ENCODE measurements around the gene TNPO1. TPM values are rescaled to one million over a fixed set of nuclear protein-coding genes. Genes with fewer than 3 reads are reported as not detected.
A peak's percentile ranks its signal among the peaks of the same experiment; 100 is the strongest.
"Not testable (repeated sequence)": the region's sequence is repeated elsewhere in the genome, so short reads cannot be mapped to it uniquely, and the experiment has no call there.

The TNPO1 gene
- 167 and 205 TPM in 2 replicates for total RNA-seq (2014; rRNA removed; shearing (Covaris generic))
- polyA plus RNA-seq (2015; cell fraction: cytosol; rRNA removed), result 62.9 and 84.1 TPM in 2 replicates
- 117 and 138 TPM in 2 replicates for polyA plus RNA-seq (2015; cell fraction: nucleus; rRNA removed)

DNA sequence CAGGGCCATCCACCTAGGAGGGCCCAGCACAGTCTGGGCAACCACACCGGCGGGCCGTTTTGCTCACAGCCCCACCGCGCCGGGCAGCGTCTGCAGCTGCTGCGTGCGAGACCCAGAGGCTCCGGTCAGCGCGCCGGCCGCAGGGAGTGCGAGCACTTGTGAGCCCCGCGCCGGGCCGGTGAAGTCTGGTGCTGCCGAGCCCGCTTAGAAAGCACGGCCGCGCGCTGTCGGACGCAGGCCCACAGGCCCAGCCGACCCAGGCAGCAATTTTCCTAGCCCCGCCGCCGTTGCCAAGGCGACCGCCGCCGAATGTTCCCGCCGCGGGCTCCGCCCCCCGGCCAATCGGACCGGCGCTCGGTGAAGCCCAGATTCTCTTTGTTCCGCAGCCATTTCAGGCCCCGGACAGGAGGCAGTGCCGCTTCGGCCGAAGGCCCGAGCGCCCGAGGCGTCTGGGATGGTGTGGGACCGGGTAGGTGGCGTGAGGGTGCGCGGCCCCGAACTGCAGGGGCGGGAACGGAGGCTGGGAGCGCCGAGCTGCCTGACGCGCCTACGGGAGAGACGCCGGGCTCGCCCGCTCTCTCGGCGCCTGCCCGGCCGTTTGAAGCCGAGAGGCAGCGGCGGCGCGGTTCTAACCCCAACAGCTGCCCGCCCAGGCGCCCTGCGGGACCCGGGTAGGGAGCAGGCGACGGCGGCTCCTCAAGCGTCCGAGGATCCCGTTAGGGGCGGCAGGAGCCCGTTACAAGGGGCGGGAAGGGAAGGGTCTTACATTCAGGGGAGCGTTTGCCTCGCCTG lies at the start of gene TNPO1:
TNPO1 (plus strand) TSS at position 378 of the 792 bp plus-strand sequence; CDS start at position 455, 77 bp downstream.
- DNase-seq (ENCODE audit: low read depth), result peak; percentile 92

- peak; percentile 15 for DNase-seq (ENCODE audit: low read depth)
These were observed 49.0 kb upstream of the TNPO1 start for GRCh38 chr5:72767289-72768010.

GRCh38 chr5:72770266-72770665 lies 46.2 kb upstream of the TNPO1 start:
- DNase-seq (ENCODE audit: low read depth), result no peak

DNA sequence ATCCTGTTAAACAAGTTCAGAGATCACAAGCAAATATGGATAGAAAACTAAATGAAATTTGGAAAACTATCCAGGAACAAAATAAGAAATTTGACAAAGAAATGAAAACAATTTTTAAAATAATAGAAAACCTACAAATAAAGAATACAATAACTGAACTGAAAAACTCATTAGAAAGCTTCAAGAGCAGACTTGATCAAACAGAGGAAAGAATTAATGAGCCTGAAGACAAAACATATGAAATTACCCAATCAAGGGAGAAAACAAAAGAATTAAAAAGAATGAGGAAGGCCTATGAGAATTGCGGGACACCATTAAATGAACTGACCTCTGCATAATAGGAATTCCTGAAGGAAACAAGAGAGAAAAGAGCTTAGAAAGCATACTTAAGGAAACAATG lies 39.8 kb upstream of the TNPO1 start:
- DNase-seq (ENCODE audit: low read depth), result no peak

DNA sequence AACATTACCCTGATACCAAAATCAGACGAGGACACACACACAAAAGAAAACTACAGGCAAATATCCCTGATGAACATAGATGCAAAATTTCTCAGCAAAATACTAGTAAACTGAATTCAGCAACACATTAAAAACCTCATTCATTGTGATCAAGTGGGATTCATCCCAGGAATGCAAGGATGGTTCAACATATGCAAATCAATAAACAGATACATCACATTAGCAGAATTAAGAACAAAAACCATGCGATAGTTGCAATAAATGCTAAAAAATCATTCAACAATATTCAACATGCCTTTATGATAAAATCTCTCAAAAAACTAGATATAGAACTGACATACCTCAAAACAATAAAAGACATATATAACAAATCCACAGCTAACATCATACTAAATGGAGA lies 36.9 kb upstream of the TNPO1 start:
- DNase-seq (ENCODE audit: low read depth), result no peak

DNA sequence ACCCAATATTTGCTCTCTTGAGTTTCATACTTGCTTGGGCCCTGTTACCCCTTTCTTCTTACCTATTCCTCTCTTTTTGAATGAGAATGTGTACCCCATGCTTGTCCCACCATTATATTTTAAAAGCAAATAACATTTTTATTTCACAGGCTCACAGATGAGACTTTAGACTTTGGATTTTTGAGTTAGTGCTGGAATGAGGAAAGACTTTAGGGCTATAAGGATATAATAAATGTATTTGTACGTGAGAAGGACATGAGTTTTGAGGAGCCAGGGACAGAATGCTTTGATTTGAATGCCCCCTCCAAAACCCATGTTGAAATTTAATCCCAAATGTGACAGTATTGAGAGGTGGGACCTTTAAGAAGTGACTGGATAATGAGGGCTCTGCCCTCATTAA lies 33.1 kb upstream of the TNPO1 start:
- no peak for DNase-seq (ENCODE audit: low read depth)

DNA sequence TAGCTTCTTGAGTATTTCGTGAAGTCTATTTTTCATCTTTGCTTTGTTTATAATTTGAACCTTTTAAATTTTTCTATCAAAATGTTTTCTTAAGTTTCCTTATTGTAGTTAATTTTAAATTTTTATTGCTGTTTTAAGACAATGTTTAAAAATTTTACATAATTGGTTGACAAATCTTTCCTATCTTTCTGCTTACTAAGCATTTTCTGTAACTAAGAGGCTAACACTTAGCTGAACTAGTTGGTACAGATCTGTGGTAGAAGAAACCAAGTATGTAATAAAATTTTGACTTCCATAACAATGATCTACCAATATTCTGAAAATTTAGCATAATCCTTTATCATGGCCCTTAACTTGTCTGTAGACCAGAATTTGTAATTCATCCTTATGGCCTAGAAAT lies 32.3 kb upstream of the TNPO1 start:
- DNase-seq (ENCODE audit: low read depth), result no peak

- DNase-seq (ENCODE audit: low read depth), result no peak
These were observed 30.7 kb upstream of the TNPO1 start for GRCh38 chr5:72785801-72786200.

DNA sequence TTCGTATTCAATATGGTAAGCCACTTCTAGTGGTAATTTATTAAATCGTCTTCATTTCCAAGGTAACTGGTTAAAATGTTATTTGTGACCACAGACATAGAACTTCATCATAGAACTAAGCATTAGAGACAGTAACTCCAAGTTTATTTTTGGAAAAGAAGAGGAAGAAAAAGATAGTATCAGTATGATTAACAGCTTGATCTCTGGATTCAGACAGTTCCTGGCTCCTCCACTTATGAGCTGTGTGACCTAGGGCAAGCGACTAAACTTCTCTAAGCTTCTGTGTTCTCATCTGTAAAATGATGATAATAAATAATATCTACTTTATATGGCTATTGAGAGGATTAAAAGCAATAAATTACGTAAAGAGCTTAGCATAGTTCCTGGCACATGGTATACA lies 29.8 kb upstream of the TNPO1 start:
- no peak for DNase-seq (ENCODE audit: low read depth)

DNA sequence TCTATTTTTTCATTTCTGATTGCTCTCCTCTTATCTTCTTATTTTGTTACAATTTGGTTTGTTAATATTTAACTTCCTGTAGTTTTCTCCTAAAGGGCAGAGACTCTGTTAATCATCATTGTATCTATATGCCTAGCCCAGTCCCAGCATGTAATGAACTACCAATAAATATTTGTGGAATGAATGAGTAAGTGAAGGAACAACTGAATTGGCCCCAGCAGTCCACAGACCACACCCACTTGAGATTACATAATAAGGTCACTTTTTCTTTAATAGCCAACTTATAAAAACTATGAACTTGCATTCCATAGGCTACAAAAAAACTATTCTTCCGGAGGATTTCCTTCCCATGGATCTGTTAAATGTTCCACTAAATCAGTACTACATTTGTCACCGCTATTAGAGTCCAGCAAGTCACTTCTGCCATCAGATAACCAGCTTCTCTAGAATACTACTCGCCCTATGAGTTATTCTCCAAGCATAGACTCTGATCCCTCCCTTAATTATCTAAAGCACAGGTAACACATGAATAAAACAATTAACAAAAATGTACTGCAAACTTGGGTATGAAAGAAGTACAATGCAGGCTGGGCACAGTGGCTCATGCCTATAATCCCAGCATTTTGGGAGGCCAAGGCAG lies 27.5 kb upstream of the TNPO1 start:
- DNase-seq (ENCODE audit: low read depth), result no peak

- no peak for DNase-seq (ENCODE audit: low read depth)
These were observed 26.3 kb upstream of the TNPO1 start for GRCh38 chr5:72790186-72790585.

- not testable (repeated sequence) for DNase-seq (ENCODE audit: low read depth)
These were observed 23.8 kb upstream of the TNPO1 start for GRCh38 chr5:72792662-72793061.

DNA sequence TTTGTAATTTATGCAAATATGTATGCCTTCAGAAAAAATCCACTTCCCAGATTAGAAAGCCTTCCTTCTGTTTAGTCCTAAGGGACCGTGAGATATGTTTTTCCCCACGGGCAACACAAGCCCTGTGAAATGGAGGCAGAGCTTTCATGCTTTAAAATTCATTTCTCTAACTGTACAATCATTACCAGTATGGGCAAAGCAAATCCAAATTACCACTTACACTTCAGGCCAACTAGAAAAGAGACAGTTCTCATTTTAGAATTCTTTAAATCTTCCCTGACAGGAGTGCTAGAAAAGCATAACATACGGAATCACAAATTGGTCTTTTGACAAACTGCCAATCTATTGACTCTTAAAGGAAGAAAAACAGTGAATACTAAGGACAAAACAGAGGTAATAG lies 20.5 kb upstream of the TNPO1 start:
- DNase-seq (ENCODE audit: low read depth), result no peak

GRCh38 chr5:72799721-72800120 lies 16.7 kb upstream of the TNPO1 start:
- DNase-seq (ENCODE audit: low read depth), result no peak

- not testable (repeated sequence) for DNase-seq (ENCODE audit: low read depth)
These were observed 7.8 kb upstream of the TNPO1 start for GRCh38 chr5:72808637-72809036.

- DNase-seq (ENCODE audit: low read depth), result no peak
These were observed 4.6 kb upstream of the TNPO1 start for GRCh38 chr5:72811849-72812248.

DNA sequence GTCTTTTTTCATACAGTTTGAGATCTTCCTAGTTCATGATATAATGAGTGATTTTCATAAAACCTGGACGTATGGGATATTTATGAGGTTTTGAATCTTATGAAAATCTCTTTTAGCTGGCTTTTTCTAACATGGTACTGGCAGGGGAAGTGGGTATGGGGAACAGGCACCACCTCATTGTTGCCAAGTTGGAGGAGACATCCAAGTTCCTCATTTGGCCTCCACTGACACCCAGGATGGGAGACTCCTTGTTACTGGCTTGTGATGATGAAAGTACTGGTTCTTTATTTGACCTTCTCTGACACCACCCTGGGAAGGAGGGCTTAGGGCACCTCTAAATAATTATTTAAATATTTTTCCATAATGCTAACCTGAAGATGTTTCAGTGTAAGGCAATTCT lies 4.0 kb upstream of the TNPO1 start:
- DNase-seq (ENCODE audit: low read depth), result no peak

DNA sequence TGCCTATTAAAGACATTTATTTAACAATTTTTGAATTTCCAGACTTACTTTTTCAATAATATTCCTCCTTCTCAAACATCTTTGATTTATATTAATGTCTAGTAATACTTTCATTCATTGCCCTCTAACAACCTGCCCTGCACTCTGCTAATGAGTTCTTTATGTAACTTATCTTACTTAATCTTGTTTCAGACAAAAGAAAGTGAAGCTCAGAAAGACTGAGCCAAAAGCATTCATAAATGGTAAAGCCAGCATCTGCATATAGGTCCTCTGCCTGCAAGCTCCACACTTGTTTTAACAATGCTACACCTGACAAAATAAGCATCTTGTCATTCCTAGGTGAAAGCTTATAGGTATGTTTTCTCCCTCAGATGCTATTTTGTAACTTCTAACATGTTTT lies 2.4 kb upstream of the TNPO1 start:
- DNase-seq (ENCODE audit: low read depth), result no peak

GRCh38 chr5:72814864-72815263 lies 1.6 kb upstream of the TNPO1 start:
- no peak for DNase-seq (ENCODE audit: low read depth)

DNA sequence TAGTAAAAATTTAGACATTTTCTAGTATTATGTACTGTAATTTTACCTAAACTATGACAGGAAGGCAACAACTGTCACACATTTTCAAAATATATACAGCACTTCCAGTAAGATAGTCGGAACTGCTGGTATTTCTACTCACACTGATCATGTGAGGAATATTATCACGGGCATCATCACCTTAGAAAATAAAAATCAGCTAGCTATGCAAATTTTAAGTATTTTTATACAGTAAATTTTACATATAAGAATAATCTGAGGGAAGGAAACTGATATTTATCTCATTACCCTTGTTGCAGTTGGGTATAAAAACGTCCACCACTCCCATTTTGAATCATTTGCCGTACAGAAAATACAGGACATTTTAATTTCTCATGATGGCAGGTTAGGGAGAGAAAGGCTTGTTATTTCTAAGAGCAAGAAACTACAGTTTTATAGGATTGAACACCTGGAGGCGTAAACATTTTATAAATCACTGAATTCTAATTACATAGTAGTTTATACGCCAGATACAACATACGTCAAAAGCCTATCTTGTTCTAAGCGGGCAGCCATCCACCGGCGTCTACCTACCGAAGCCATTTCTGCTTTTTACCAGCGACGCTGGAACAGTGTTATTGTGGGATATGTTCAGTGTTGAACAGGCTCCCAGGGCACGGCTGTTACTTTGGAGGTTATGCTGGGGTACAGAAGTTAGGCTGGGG lies 729 bp upstream of the TNPO1 start:
- DNase-seq (ENCODE audit: low read depth), result no peak

DNA sequence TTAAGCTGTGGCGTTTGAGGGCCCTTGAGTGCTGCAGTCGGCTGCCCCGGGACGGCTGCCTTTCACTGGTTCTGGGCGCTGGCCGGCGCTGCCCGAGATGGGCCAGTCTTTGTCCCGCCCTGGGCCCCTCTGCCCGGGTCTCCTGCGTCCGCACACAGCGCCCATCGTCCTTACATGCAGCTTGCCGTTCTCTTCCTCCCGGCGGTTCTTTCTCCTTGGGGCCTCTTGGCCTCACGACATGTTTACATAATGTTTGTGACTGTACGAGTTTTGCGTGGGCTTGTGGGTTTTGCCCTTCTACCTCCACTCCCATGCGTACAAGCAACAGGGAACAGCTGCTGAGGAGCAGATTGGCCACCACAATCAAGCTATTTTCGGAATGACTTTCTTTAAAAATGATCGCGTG lies 618 bp downstream of the TNPO1 start:
- no peak for DNase-seq (ENCODE audit: low read depth)

Data from HT1080 (cell line).